C4-2B (cell line): Measurements from ENCODE around the gene WWP2.
"Not testable (repeated sequence)": the region's sequence is repeated elsewhere in the genome, so short reads cannot be mapped to it uniquely, and the experiment has no call there.

Experiments used
- H3K27ac ChIP-seq: fragments of 450-650 bp; 2 replicates; pipeline ENCODE4 v1.5.1; 2017
- CTCF ChIP-seq: fragments of 450-650 bp; conservative IDR thresholded peaks from 2 replicates; pipeline ENCODE4 v1.5.1; 2017; ENCODE audit warnings: mild to moderate bottlenecking
- ZFX ChIP-seq: fragments of 450-650 bp; IDR thresholded peaks from 2 replicates; pipeline ENCODE4 v1.6.1; 2017

The WWP2 gene

GRCh38 chr16:69748694-69749345 is 13.3 kb upstream of the WWP2 start:
- TF ChIP-seq CTCF (no peak), ZFX (no peak)
- H3K27ac ChIP-seq = no peak overlapping the region

- no peak for TF ChIP-seq CTCF
- no peak for TF ChIP-seq ZFX
Observed at GRCh38 chr16:69754143-69754468, 8.0 kb upstream of the WWP2 start.

GRCh38 chr16:69754469-69755310 is 7.4 kb upstream of the WWP2 start, which contains the start of gene NOB1:
NOB1 (minus strand) TSS chr16:69754926; CDS start chr16:69754910, 16 bp downstream.
- H3K27ac ChIP-seq = peak within 1 kb of the TSS; percentile 92
- TF ChIP-seq CTCF (peak; percentile 99), ZFX (no peak)

More at GRCh38 chr16:69754143-69754468, 8.0 kb upstream of the WWP2 start:
- peak overlapping the region; percentile 92 for H3K27ac ChIP-seq

GRCh38 chr16:69756705-69757104 is 5.4 kb upstream of the WWP2 start:
- TF ChIP-seq ZFX (no peak), CTCF (no peak)
- no peak overlapping the region for H3K27ac ChIP-seq

GRCh38 chr16:69757375-69757774 is 4.8 kb upstream of the WWP2 start:
- H3K27ac ChIP-seq = not testable (repeated sequence)

- TF ChIP-seq CTCF (no peak), ZFX (no peak)
- H3K27ac ChIP-seq = peak overlapping the region; percentile 94
Observed at GRCh38 chr16:69762814-69763598, 874 bp downstream of the WWP2 start.

GRCh38 chr16:69763599-69763942 is 1.4 kb downstream of the WWP2 start:
- H3K27ac ChIP-seq = no peak overlapping the region
- TF ChIP-seq CTCF = no peak
- TF ChIP-seq ZFX = no peak
